ENCODE data around the gene GRID2IP.

DNA sequence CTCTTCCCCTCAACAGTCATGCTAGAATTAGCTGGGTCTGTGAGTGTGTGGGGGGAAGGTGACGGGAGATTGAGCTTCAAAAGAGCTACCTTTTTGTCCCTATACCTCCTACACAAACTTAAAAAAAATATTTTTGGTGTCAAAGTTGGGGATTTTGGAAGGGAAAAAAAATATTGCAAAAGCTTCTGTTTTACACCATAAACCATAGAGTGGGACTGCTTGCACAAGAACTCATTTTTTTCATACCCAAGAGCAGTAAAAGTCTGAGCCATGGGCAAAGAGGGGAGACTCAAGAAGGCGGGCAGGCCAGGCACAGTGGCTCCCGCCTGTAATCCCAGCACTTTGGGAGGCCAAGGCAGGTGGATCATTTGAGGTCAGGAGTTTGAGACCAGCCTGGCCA is 16.6 kb upstream of the GRID2IP start:
- no peak for TF ChIP-seq EZH2 (IDR thresholded peaks at IDR 0.05; ENCODE audit: borderline replicate concordance, low read depth, low read length, poor library complexity, severe bottlenecking)
- TF ChIP-seq, protein P1, sequence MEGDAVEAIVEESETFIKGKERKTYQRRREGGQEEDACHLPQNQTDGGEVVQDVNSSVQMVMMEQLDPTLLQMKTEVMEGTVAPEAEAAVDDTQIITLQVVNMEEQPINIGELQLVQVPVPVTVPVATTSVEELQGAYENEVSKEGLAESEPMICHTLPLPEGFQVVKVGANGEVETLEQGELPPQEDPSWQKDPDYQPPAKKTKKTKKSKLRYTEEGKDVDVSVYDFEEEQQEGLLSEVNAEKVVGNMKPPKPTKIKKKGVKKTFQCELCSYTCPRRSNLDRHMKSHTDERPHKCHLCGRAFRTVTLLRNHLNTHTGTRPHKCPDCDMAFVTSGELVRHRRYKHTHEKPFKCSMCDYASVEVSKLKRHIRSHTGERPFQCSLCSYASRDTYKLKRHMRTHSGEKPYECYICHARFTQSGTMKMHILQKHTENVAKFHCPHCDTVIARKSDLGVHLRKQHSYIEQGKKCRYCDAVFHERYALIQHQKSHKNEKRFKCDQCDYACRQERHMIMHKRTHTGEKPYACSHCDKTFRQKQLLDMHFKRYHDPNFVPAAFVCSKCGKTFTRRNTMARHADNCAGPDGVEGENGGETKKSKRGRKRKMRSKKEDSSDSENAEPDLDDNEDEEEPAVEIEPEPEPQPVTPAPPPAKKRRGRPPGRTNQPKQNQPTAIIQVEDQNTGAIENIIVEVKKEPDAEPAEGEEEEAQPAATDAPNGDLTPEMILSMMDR (conservative IDR thresholded peaks at IDR 0.05; ENCODE audit: low read depth, low read length), result no peak
